Measurements from ENCODE around the gene TMEM108. TPM values are rescaled to one million over a fixed set of nuclear protein-coding genes. Genes with fewer than 3 reads are reported as not detected.

TMEM108 gene
- polyA plus RNA-seq, 1 donor from 2014 or later: 2.1 TPM

DNA sequence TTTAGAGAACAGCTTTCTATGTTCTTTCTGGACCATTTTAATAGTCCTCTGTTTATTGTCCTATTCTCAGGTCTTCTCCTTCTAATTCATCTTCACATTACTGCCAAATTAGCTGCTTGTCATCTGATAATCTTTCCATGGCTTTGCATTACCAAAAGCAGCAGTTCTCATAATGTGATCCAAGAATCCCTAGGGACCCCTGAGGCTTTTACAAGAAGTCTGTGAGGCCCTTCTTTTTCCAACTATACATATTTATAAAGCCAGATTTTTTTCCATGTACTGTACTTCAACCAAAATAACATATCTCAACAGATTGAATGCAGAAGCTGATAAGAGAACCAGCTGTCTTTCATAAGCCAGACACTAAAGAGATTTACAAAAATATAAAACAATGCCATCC is 199.2 kb downstream of the TMEM108 start:
- no peak overlapping the region for H3K4me3 ChIP-seq (ENCODE audit: low read length)
- H2AFZ ChIP-seq (ENCODE audit: low read depth, low read length): no peak overlapping the region
- H3K9ac ChIP-seq (ENCODE audit: low read length): no peak overlapping the region
- no peaks in the 10 kb centered on the region for H3K36me3 ChIP-seq (ENCODE audit: insufficient read depth, low read length)
- no peak overlapping the region for H3K4me2 ChIP-seq (ENCODE audit: low read length)
- no peaks in the 10 kb centered on the region for H3K79me2 ChIP-seq (replicated peaks; ENCODE audit: insufficient read depth, low read length)
- H3K27ac ChIP-seq (ENCODE audit: low read length): no peak overlapping the region
- no peaks in the 10 kb centered on the region for H3K27me3 ChIP-seq (ENCODE audit: insufficient read depth, low read depth, low read length)
- H3F3A ChIP-seq (ENCODE audit: insufficient read depth, low read length, poor library complexity, severe bottlenecking): no peaks in the 10 kb centered on the region
- H3K9me2 ChIP-seq (ENCODE audit: insufficient read depth, low read length): no peaks in the 10 kb centered on the region
- TF ChIP-seq, protein P1, sequence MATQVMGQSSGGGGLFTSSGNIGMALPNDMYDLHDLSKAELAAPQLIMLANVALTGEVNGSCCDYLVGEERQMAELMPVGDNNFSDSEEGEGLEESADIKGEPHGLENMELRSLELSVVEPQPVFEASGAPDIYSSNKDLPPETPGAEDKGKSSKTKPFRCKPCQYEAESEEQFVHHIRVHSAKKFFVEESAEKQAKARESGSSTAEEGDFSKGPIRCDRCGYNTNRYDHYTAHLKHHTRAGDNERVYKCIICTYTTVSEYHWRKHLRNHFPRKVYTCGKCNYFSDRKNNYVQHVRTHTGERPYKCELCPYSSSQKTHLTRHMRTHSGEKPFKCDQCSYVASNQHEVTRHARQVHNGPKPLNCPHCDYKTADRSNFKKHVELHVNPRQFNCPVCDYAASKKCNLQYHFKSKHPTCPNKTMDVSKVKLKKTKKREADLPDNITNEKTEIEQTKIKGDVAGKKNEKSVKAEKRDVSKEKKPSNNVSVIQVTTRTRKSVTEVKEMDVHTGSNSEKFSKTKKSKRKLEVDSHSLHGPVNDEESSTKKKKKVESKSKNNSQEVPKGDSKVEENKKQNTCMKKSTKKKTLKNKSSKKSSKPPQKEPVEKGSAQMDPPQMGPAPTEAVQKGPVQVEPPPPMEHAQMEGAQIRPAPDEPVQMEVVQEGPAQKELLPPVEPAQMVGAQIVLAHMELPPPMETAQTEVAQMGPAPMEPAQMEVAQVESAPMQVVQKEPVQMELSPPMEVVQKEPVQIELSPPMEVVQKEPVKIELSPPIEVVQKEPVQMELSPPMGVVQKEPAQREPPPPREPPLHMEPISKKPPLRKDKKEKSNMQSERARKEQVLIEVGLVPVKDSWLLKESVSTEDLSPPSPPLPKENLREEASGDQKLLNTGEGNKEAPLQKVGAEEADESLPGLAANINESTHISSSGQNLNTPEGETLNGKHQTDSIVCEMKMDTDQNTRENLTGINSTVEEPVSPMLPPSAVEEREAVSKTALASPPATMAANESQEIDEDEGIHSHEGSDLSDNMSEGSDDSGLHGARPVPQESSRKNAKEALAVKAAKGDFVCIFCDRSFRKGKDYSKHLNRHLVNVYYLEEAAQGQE (IDR thresholded peaks at IDR 0.05; ENCODE audit: borderline replicate concordance): no peak
- no peak for TF ChIP-seq TAF1 (IDR thresholded peaks at IDR 0.05; ENCODE audit: low read depth)
- TF ChIP-seq SMC3 (conservative IDR thresholded peaks at IDR 0.05; ENCODE audit: poor library complexity): no peak
- no peak for TF ChIP-seq POLR2AphosphoS5 (IDR thresholded peaks at IDR 0.05)
- TF ChIP-seq EZH2 (IDR thresholded peaks at IDR 0.05; ENCODE audit: borderline replicate concordance, insufficient read depth, low read length, poor library complexity, severe bottlenecking): no peak
- TF ChIP-seq MXI1 (conservative IDR thresholded peaks at IDR 0.05; ENCODE audit: poor library complexity, severe bottlenecking): no peak
- TF ChIP-seq RAD21 (conservative IDR thresholded peaks at IDR 0.05): no peak
- TF ChIP-seq, protein P2, sequence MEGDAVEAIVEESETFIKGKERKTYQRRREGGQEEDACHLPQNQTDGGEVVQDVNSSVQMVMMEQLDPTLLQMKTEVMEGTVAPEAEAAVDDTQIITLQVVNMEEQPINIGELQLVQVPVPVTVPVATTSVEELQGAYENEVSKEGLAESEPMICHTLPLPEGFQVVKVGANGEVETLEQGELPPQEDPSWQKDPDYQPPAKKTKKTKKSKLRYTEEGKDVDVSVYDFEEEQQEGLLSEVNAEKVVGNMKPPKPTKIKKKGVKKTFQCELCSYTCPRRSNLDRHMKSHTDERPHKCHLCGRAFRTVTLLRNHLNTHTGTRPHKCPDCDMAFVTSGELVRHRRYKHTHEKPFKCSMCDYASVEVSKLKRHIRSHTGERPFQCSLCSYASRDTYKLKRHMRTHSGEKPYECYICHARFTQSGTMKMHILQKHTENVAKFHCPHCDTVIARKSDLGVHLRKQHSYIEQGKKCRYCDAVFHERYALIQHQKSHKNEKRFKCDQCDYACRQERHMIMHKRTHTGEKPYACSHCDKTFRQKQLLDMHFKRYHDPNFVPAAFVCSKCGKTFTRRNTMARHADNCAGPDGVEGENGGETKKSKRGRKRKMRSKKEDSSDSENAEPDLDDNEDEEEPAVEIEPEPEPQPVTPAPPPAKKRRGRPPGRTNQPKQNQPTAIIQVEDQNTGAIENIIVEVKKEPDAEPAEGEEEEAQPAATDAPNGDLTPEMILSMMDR (IDR thresholded peaks at IDR 0.05; ENCODE audit: poor library complexity, severe bottlenecking): no peak
- TF ChIP-seq EP300 (conservative IDR thresholded peaks at IDR 0.05; ENCODE audit: poor library complexity, severe bottlenecking): no peak
- no peaks in the 10 kb centered on the region for H3K9me3 ChIP-seq (ENCODE audit: low read length)
- no peaks in the 10 kb centered on the region for H4K20me1 ChIP-seq (ENCODE audit: insufficient read depth)

DNA sequence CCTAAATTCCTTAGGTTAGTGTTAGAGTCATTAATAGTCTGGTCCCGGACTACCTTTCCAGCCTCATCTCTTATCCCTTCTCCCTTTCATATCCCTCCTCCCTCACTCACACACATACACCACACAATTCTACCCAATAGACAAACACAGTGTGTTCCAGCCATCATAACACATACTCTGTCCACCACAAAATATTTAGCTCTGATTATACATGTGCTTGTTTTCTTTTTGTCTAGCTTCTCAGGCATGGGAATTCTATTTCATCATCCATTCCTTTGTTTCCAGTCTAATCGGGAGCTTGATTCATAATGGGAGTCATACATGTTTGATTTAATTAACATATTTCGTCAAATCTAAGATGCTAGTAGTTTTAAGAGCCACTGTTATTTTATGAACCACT is 199.8 kb downstream of the TMEM108 start:
- no peak overlapping the region for H3K27ac ChIP-seq (ENCODE audit: low read length)
- no peaks in the 10 kb centered on the region for H3K27me3 ChIP-seq (ENCODE audit: insufficient read depth, low read depth, low read length)
- no peaks in the 10 kb centered on the region for H3K79me2 ChIP-seq (replicated peaks; ENCODE audit: insufficient read depth, low read length)
- TF ChIP-seq POLR2AphosphoS5 (IDR thresholded peaks at IDR 0.05) (no peak), SMC3 (conservative IDR thresholded peaks at IDR 0.05; ENCODE audit: poor library complexity) (no peak), EZH2 (IDR thresholded peaks at IDR 0.05; ENCODE audit: borderline replicate concordance, insufficient read depth, low read length, poor library complexity, severe bottlenecking) (no peak), TAF1 (IDR thresholded peaks at IDR 0.05; ENCODE audit: low read depth) (no peak), MXI1 (conservative IDR thresholded peaks at IDR 0.05; ENCODE audit: poor library complexity, severe bottlenecking) (no peak), RAD21 (conservative IDR thresholded peaks at IDR 0.05) (no peak), EP300 (conservative IDR thresholded peaks at IDR 0.05; ENCODE audit: poor library complexity, severe bottlenecking) (no peak)
- TF ChIP-seq, protein P2 (IDR thresholded peaks at IDR 0.05; ENCODE audit: poor library complexity, severe bottlenecking): no peak
- TF ChIP-seq, protein P1 (IDR thresholded peaks at IDR 0.05; ENCODE audit: borderline replicate concordance): no peak
- no peak overlapping the region for H3K4me3 ChIP-seq (ENCODE audit: low read length)
- no peak overlapping the region for H2AFZ ChIP-seq (ENCODE audit: low read depth, low read length)
- H4K20me1 ChIP-seq (ENCODE audit: insufficient read depth): no peaks in the 10 kb centered on the region
- no peaks in the 10 kb centered on the region for H3K36me3 ChIP-seq (ENCODE audit: insufficient read depth, low read length)
- no peaks in the 10 kb centered on the region for H3K9me3 ChIP-seq (ENCODE audit: low read length)
- H3F3A ChIP-seq (ENCODE audit: insufficient read depth, low read length, poor library complexity, severe bottlenecking): no peaks in the 10 kb centered on the region
- no peak overlapping the region for H3K9ac ChIP-seq (ENCODE audit: low read length)
- H3K4me2 ChIP-seq (ENCODE audit: low read length): no peak overlapping the region
- H3K9me2 ChIP-seq (ENCODE audit: insufficient read depth, low read length): no peaks in the 10 kb centered on the region

Measured in neural cell (in vitro differentiated cells).